Left lung (tissue), 10 donors: ENCODE measurements around the gene COL1A1. TPM values are rescaled to one million over a fixed set of nuclear protein-coding genes. Genes with fewer than 3 reads are reported as not detected.

Experiments used
- ATAC-seq: fragments of 200-7000 bp; cut with Tn5 transposase; one replicate; pipeline ENCODE4 v1.9.1; 2020; ENCODE audit warnings: moderate library complexity
- DNase-seq, 4 donors: peaks; one replicate each; pipeline ENCODE4 v3.0.0-alpha.2; 2013 to 2020
- H3K27ac ChIP-seq, 2 donors: fragments of 200-600 bp; sonication (generic) in 1 of 2; one replicate each; pipeline versions ENCODE4 v1.5.0 to v1.8.0; 2020 to 2021
- H3K27me3 ChIP-seq, 2 donors: fragments of 200-600 bp; sonication (generic) in 1 of 2; one replicate each; pipeline versions ENCODE4 v1.5.0 to v1.8.0; 2020 to 2021
- H3K36me3 ChIP-seq, 2 donors: fragments of 200-600 bp; sonication (generic) in 1 of 2; one replicate each; pipeline versions ENCODE4 v1.5.0 to v1.8.0; 2020 to 2021
- H3K4me1 ChIP-seq, 2 donors: fragments of 200-600 bp; one replicate each; pipeline ENCODE4 v1.8.0; 2021
- H3K4me3 ChIP-seq, 2 donors: fragments of 200-600 bp; sonication (generic) in 1 of 2; one replicate each; pipeline versions ENCODE4 v1.5.0 to v1.8.0; 2020 to 2021; ENCODE audit warnings: mild to moderate bottlenecking in 1 of 2
- H3K9me3 ChIP-seq, 2 donors: fragments of 200-600 bp; sonication (generic) in 1 of 2; one replicate each; pipeline versions ENCODE4 v1.5.0 to v1.8.0; 2020 to 2021
- CTCF ChIP-seq, 2 donors: fragments of 200-600 bp; sonication (generic) in 1 of 2; IDR thresholded peaks; one replicate each; pipeline versions ENCODE4 v1.5.0 to v1.8.0; 2021; ENCODE audit warnings: antibody characterized with exemption in 2 of 2
- intact Hi-C, 2 donors: fragments of 100-400 bp; cut with DNase I; formaldehyde crosslinking; loops; one replicate each; pipeline versions ENCODE4 v1.11.2 to v1.14.2; 2022
- polyA plus RNA-seq, 6 donors: library from polyadenylated mRNA; unstranded; fragments of 120-200 nt; gene quantifications; one replicate each; pipeline ENCODE4 v1.2.1, GENCODE V29; 2013; ENCODE audit not compliant: insufficient read length in 6 of 6
- total RNA-seq, 2 donors: library from RNA; stranded (reverse); fragmentation: NEBNext Ultra II Directional; extraction: Animal tissue kit (Norgen Biotek cat#: 25700); gene quantifications; one replicate each; pipeline ENCODE4 v1.2.1, GENCODE V29; 2021
- donor health status: DM: no; HTN: yes; CAD: no.
- donor health status: DM: no; HTN: no; CAD: no.

Gene COL1A1
- total and polyA plus RNA-seq, 8 donors: 421 to 4,830 (median 675) TPM

GRCh38 chr17:50207792-50208567 lies 6.5 kb upstream of the COL1A1 start:
- Histone ChIP-seq H3K27me3 (peaks cover 0 to 54% of the 10 kb centered on the region in 2 donors), H3K4me3 (no peak overlapping the region), H3K27ac (peak overlapping the region in 1 of 2 donors; percentile 44), H3K36me3 (no peaks in the 10 kb centered on the region), H3K9me3 (no peaks in the 10 kb centered on the region), H3K4me1 (peaks cover 6 to 18% of the 10 kb centered on the region in 2 donors)
- intact Hi-C loops: no loop called here
- TF ChIP-seq CTCF (IDR thresholded peaks at IDR 0.05): no peak
- ATAC-seq (no peak), DNase-seq (peak in 1 of 4 donors; percentile 49)

GRCh38 chr17:50207315-50207714 lies 5.9 kb upstream of the COL1A1 start:
- Histone ChIP-seq H3K4me3 (no peak overlapping the region), H3K27ac (peak overlapping the region in 1 of 2 donors; percentile 44), H3K9me3 (no peaks in the 10 kb centered on the region), H3K4me1 (peaks cover 6 to 18% of the 10 kb centered on the region in 2 donors), H3K27me3 (peaks cover 0 to 61% of the 10 kb centered on the region in 2 donors), H3K36me3 (no peaks in the 10 kb centered on the region)
- intact Hi-C loops: no loop called here
- no peak for TF ChIP-seq CTCF (IDR thresholded peaks at IDR 0.05)
- DNase-seq (no peak), ATAC-seq (no peak)

GRCh38 chr17:50206604-50207293 lies 5.3 kb upstream of the COL1A1 start:
- Histone ChIP-seq H3K9me3 (no peaks in the 10 kb centered on the region), H3K36me3 (no peaks in the 10 kb centered on the region), H3K27me3 (peaks cover 0 to 67% of the 10 kb centered on the region in 2 donors), H3K4me3 (no peak overlapping the region), H3K4me1 (peaks cover 2 to 13% of the 10 kb centered on the region in 2 donors), H3K27ac (peak overlapping the region in 1 of 2 donors; percentile 44)
- DNase-seq (peak in 2 of 4 donors; percentile 49 to 62), ATAC-seq (no peak)
- intact Hi-C loops: no loop called here
- TF ChIP-seq CTCF (IDR thresholded peaks at IDR 0.05): no peak

- Histone ChIP-seq H3K27ac (peak overlapping the region in 1 of 2 donors; percentile 59), H3K4me1 (peaks cover 6 to 7% of the 10 kb centered on the region in 2 donors), H3K27me3 (peaks cover 5 to 72% of the 10 kb centered on the region in 2 donors), H3K4me3 (no peak overlapping the region), H3K9me3 (no peaks in the 10 kb centered on the region), H3K36me3 (no peaks in the 10 kb centered on the region)
- ATAC-seq: no peak
- intact Hi-C loops: no loop called here
- DNase-seq: no peak
- TF ChIP-seq CTCF (IDR thresholded peaks at IDR 0.05): no peak
Observed at GRCh38 chr17:50205963-50206505, 4.6 kb upstream of the COL1A1 start.
